Glomerular endothelial cell (primary cell): ENCODE measurements around the gene MRPL54. TPM values are rescaled to one million over a fixed set of nuclear protein-coding genes. Genes with fewer than 3 reads are reported as not detected.

Experiments used
- DNase-seq: peaks from one replicate; pipeline ENCODE4 v3.0.0-alpha.2; 2011; ENCODE audit warnings: low read depth, low spot score; ENCODE audit errors: extremely low read depth
- total RNA-seq: library from RNA; depleted of rRNA; stranded (reverse); fragments of >200 nt; gene quantifications from 2 replicates; pipeline ENCODE4 v1.2.3, GENCODE V29; 2015

MRPL54 gene
- total RNA-seq, 1 donor from 2014 or later: 65.2 TPM

DNA sequence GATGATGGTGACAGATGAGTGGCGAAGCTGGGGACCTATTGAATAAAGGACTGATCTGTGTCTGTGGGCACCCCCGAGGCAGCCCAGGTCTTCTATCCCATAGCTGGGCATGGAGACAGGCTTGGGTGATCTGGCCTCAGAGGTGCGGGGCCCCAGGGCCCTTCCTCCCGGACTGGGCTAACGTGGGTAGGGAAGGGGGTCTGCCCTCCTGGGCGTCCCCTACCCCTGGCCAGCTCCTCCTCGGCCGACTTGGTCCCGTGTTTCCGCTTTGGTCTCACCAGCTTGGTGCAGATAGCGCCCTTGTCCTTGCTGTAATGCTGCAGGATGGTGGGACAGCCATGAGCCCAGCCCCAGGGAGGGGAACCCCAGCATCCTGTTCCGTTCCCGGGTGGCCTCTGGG is 20.4 kb downstream of the MRPL54 start:
- no peak for DNase-seq

DNA sequence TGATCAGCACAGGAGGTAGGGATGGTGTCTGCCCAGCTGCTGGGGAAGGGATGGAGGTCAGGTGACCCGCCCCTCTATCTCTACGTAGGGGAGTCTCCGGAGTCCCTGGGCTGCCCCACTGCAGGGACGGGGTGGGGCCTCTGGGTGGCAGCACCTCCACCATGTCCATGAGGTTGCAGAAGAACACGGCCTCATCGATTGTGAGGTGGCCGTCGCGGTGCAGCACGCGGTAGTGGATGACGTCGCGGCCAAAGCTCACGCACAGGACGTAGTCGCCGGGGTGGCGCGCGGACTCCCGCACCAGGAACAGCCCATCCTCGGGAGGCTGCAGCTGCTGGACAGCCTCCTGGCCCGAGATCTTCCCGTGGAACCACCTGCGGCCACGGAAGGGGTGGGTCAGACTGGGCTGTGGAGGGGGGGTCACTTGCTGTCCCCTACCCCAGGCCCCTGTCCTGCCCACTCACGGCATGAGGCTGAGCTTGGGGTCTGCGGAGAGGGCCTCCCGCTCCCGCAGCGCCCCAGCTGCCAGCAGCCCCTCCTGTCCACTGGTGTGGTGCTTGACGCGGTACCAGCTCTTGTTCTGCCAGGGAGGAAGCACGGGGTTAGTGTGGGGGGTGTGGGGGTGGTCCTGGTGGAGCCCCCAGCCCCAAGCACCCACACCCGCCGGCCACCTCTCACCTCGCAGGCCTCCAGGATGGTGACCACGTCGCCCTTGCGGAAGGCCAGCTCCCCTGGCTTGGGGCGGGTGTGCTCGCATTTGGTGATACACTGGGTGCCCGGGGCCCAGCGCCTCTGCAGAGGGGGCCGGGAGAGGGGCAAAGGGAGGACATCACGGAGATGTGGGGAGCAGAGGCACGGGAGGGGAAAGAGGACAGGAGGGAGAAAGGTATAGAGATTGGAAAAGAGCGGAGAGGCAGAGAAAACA is 21.4 kb downstream of the MRPL54 start:
- DNase-seq: no peak

DNA sequence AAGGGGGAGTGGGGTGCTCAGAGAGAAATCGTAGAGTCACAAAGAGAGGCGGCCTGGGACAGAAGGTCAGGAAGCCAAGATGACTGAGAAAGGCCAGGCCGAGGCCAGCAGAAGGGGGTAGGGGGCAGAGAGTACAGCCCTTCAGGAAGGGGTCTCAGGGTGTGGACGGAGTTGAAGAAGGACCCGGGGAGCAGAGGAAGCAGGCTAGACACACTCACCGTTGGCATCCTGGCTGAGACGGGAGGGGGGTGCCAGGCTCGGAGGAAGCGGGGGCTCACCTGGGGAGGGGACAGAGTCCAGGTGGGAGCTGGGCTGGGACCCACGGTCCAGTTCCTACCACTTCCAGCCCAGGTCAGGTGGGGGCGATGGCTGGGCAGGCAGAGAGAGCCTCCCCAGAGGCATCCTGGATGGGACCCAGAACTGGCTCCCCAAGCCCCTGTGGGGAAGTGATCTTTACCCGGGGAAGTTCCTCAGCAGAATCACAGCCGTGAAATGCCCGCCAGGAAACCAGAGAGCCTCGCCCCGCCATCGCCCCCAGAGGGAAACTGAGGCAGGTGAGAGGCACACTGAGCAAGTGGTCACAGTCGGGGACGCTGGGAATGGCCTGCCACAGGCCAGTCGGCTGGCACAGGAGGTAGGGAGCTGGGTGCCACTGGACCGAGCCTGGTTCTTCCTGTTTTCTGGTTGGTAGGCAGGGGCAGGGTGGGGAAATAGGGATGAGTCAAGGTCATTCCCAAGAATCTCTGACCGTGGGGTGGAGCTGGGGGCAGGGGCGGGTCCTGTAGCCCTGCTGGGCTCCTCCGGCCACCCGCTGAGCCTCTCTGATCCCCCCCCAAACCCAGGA is 22.3 kb downstream of the MRPL54 start:
- DNase-seq: no peak

DNA sequence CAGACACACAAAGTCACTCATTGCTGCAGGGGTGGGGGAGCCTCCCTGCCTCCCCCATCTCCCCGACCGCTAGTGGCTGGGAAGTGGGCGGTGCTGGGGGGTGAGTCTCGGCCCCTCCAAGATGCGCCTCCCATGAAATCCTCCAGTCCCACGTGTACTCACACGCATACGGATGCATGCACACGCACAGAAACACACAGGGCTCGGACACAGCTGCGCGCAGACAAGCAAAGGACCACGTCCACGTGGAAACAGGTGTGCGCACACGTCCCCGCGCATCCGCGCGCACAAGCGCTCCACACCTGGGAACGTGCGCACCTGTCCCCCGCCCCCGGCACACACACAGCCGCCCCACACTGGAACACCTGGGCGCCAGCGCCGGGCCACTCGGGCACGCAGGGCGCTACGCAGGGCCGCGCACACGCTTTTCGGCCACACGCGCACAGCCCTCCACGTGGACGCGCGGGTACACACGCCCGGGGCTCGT is 23.0 kb downstream of the MRPL54 start:
- DNase-seq: no peak

DNA sequence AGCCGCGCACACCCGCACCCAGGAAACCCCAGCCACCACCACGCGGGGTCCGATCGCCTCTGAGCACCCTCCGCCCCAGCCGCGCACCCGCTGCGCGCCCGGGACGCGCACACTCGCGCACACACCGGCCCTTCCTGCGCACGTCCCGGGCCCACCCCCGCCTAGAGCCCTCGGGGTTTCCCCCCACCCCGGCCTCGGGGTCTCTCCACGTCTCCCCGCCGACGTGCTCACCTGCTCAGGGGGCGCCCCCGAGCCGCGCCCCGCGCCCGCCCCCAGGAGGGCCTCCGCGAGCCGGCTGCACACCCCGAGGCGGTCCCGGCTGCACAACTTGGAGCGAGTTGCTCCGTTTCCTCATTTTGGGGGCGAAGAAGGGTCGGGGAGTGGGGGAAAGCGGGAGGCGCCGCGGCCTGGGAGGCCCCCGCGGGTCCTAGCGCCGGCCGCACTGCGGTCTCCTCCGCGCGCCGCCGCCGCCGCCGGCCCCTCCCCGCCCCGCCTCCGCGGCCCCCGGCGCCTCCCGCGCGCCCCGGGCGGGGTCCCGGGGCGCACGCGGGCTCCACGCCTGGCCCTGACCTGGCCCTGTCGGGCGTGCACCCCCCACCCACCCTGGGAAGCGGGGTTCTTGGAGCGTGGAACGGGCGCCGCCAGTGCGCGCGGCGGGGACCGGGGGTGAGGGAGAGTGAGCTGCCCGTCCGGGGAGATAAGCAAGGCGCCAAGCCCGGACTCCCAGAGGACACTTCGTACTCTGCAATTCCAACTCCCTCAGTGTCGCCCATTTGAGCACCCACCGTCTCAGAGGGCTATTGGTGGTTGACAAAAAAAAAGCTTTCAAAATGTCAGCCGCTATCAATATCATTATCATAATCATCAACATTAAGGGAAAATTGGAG is 23.7 kb downstream of the MRPL54 start, which contains the start of gene MATK:
Gene MATK (minus strand): TSS at position 444 of the 887 bp plus-strand sequence. CDS start 1,246 bp downstream, outside the sequence.
- DNase-seq: no peak

DNA sequence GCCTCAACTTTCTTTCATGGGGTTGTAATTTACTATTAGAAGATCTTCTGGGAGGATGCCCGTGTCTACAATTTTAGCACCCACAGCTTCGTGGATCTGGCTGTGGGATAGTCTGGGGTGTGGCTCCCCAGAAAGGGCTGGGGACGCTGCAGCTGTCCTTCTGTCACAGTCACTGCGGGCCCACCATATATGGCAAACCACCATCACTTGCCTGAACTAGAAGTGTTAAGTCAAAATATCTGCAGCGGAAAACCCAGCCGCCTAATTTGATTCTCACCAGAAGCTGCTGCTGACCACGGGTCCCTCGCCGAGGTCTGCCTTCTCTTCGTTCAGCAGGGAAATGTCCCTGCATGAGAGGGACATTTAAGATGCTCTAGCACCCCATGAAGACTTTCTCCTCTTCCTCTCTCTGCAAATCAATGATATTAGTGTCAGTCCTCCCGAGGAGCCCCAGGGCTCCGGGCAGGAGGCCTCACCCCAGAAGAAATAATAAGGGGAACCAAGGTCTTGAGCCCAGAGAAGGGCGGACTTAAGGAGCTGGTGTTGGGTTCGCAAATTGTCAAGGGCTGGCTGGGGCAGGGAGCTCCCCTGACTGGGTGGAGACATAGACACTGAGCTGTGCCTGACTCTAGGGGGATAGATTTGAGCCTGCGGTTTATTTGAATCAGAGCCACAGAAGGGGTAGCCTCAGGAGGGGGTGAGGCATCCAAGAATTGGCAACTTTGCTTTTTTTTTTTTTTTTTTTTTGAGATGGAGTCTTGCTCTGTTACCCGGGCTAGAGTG is 26.7 kb downstream of the MRPL54 start:
- no peak for DNase-seq

DNA sequence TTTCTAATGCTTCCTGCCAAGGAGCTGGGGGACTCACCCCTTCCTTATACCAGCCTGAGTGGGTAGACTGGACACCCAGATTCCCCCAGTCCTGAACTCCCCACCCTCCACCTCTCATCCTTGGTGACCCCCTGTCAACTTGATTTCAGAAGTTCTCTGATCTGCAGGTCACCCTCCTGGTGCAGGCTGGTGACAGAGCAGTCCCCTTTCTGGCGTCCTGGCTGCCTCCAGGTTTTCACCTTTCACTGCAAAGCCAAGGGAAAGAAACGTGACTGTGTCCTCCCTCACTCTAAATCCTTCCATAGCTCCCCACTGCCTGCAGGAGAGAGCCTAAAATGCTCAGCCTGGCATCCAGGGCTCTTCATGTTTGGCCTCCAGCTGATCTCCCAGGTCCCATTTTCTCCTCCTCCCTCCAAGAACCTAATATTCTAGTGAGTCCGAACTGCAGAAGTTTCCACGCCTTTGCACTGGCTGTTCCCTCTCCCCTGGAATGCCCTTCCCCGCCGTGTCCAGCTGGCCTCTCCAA is 27.8 kb downstream of the MRPL54 start:
- DNase-seq: no peak

DNA sequence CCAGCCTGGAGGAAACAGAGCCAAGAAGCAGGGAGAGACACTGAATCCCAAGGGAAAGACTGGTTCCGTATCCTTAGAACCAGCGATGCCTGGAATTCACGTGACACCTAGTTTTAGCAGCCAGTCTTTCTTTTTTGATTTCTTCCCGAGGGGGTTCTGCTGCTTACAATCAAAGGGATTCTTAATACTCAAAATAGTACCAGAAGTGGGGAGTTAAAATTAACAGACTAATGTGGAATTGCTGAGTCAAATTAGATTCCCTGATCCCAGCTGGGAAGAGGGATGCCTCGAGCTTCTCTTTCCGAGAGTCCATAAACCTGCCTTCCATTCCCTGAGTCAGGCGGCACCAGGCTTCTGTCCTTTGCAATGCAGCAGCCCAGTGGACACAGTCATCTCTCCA is 28.5 kb downstream of the MRPL54 start:
- no peak for DNase-seq

DNA sequence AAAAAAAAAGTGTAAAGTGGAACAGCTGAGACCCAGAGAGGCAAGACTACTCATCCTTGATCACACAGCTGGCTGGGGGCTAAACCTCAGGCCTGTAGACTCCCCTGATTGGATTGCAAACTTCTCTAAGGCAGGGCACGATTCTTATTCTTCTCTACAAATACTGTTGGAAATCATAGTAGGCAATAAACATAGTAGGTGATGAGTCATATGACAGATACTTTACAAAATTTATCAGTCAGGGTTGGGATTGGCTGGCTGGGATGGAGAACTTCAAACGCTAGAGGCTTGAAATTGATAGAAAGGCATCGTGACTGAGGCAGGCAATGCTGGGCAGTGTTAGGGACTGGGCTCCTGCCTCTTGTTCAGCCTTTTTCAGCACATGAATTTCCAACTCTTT is 29.6 kb downstream of the MRPL54 start:
- no peak for DNase-seq

DNA sequence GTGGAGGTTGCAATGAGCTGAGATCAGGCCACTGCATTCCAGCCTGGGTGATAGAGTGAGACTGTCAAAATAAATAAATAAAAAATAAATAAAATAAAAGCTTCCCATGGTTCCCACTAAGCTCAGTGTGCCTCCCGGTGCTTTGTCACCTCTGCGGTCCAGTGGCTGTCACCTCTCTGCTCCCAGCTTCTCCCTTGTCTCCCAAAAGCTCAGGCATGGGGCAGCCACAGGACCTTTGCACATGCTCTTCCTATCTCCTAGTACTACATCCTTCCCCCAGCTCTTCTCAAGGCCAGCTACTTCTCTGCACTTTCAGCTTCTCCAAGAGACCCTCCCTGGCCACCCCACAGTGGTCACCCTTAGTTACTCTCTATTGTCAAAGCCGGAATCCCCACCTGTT is 31.3 kb downstream of the MRPL54 start:
- no peak for DNase-seq

DNA sequence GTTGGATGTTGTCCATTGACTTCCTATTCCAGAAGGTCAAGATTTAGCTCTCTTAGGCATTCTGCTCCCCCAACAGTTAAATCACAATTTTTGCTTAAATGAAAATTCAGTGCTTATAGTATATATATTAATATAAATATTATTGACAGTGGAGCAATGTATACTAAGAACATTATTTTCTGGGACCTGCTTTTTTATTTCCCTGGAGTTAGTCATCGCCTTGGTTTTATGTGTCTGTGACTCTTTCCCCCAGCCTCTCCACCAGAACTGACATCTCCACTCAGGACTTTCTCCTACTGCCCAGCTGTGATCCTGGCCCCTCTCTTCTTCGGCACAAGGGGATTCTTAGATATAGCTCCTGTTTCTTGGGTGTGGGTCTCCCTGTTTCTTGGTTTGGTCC is 33.9 kb downstream of the MRPL54 start:
- no peak for DNase-seq

DNA sequence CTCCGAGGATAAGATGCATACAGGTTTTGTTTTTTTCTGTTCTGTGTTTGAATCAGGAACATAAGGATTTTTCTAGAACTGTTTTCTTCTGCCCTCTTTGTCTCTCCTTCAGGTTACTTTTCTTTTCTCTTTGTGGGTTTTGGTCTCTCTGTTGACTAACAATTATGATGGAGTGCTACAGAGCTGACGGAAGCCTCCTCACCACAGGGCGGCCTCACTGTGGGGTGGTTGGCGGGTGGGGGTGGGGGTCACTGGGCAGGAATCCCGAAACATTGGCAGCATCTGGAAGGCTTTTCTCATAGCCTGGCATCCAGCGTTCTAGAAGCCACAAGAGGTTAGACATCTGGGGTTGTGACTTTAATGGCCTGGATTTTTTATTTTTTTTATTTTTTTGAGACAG is 35.7 kb downstream of the MRPL54 start:
- DNase-seq: no peak

DNA sequence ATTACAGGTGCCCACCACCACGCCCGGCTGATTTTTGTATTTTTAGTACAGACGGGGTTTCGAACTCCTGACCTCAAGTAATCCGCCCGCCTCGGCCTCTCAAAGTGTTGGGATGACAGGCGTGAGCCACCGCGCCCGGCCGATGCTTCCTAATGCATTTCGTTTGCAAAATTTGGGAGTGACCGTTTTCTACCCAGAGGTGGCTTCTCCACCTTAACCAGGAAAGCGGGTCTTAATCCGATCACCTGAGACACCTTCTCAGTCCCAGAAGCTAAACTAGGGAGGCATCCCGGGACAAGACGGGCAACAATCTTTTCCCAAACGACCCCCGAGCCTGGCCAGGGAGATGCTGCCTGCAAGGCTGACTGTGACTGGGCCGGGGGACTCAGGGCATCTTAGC is 38.5 kb downstream of the MRPL54 start:
- DNase-seq: no peak

DNA sequence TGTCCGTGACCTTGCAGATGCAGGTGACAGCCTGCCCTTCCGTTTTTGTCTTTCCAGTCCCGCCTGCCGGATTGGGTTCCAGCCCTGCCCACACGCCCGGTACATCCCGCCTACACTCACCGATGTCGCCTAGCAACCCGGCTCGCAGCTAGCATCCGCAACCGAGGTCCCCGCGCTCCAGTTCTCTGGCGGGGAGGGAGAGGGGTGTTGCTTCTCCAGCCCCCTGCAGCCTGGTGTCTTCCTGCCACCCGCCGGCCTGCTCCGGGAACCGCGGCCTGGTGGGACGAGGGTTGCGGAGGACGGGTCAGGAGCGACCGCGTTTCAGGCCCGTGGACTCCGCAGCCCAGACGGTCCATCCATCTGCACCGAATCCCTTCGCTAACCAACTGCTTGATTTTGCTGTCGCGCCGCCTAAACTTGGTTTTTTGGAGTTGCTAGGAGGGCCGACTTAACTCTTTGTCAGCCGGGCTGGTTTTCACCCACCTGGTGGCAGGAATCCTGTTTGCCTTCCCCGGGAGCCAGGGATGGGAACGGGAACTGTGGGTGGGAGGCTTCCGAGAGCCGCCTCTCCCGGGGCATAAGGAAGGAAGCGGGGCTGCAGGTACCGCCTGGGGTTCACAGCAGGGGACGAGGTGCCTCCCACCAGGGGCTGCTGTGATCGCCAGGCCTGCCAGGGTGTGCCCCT is 39.1 kb downstream of the MRPL54 start:
- DNase-seq: no peak

DNA sequence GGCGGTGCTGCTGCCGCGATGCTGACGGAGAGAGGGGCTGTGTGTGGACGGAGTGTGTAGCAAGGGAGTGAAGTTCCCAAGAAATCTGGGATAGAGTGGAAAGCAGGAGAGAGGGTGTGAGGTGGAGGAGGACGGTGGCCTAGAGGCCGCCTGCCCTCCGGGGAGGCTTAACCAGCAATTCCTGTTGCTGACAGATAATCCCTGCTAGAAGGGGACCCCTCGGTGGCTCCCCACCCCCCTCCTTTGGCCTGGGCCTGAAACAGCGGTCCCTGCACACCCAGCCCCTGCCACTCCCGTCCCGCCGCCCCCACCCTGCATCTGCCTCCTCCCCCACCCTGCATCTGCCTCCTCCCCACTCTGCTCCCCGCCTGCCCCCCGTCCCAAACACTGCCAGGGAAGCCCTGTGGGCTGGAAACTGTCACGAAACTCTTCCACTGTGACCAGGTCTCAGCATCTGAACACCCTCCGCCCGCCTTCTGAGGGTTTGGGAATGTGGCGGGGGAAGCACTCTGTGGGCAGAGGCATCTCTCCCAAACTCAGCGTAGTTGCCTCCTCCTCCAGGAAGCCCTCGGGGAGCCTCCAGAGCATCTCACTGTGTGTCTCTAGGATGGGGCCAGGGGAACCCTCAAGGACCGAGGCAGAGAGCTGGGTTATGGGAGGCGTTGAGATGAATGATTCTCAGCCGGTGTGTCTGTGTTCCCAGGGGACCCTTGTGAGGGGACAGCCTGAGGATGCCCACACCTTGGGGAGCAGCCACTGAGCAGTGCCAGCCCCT is 40.8 kb downstream of the MRPL54 start:
- no peak for DNase-seq

DNA sequence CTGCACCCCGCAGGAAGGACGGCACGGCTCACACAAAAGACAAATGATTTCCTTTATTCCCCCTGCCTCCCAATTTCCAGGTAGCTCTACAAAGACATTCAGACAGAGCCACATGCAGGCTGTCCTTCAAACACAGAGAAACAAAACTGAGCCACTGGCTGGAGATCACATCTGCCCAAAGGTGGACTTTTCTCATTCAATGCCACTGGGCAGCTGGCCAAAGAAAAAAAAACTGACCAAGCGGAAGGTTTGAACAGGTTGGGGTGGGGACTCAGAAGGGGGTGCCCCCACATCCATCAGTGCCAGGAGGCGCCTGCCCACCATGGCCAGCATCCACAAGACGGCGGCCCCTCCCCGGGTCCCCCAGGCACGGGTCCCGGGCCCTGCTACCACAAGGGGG is 41.5 kb downstream of the MRPL54 start:
- no peak for DNase-seq

DNA sequence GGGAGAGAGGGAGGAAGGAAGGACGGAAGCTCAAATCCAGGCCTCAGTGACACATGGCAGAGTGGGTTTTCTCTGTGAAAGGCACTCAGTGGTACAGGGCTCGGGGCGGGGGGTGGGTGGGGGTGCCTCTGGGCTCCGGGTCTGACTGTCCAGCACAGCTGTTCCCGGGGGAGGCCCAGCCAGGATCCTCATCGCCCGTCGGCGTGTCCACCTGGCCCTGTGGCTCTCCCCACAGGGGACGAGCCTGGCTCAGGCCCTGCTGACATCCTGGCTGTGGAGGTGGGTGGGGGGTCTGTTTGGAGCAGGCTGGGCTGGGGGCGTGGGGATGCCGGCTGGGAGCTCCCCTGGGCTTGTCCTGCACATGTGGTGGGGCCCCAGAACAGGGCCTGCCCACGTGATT is 41.9 kb downstream of the MRPL54 start:
- DNase-seq: no peak

DNA sequence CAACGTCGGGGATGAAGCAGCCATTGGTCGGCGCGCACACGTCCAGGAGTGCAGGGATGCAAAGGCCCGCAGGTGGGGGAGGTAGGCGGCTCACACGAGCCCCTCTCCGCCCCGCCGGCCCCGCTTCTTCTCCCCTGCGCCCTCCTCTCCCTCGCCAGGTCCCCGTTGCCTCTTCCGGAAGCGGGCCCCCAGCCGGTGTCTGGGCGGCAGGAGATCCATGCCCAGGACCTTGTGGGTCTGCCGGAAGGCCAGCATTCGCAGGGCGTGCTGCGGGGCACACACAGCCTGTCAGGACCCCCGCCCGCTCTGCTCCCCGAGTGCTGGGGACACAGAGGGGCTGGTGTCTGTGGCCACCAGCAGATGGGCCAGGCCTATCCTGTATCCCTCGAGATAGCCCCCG is 43.4 kb downstream of the MRPL54 start:
- DNase-seq: no peak
